DOHH2 (cell line): ENCODE measurements around the gene GFER.

Source experiments
- H3F3A ChIP-seq: fragments of 200-600 bp; sonication (generic), shearing (Covaris generic); 2 replicates; pipeline ENCODE4 v1.6.0; 2016; ENCODE audit warnings: antibody characterized with exemption, mild to moderate bottlenecking; ENCODE audit not compliant: control insufficient read depth, insufficient read depth
- H3K27ac ChIP-seq: fragments of 200-600 bp; sonication (generic); 2 replicates; pipeline ENCODE4 v1.5.1; 2014; ENCODE audit warnings: low read depth, mild to moderate bottlenecking, low read length, moderate library complexity
- H3K27me3 ChIP-seq: fragments of 200-600 bp; sonication (generic); 2 replicates; pipeline ENCODE4 v1.6.1; 2014; ENCODE audit warnings: mild to moderate bottlenecking, low read length, mixed read lengths; ENCODE audit not compliant: control insufficient read depth
- H3K36me3 ChIP-seq: fragments of 200-600 bp; sonication (generic); 2 replicates; pipeline ENCODE4 v1.6.1; 2014; ENCODE audit warnings: mild to moderate bottlenecking, low read length, moderate library complexity, mixed read lengths; ENCODE audit not compliant: control insufficient read depth
- H3K4me1 ChIP-seq: fragments of 200-600 bp; sonication (generic); 2 replicates; pipeline ENCODE4 v1.6.1; 2014; ENCODE audit warnings: mild to moderate bottlenecking, low read length, mixed read lengths; ENCODE audit not compliant: control insufficient read depth
- H3K4me2 ChIP-seq: fragments of 200-600 bp; sonication (generic); 2 replicates; pipeline ENCODE4 v1.6.0; 2014; ENCODE audit warnings: mild to moderate bottlenecking, low read length, moderate library complexity
- H3K4me3 ChIP-seq: fragments of 200-600 bp; sonication (generic); 2 replicates; pipeline ENCODE4 v1.5.1; 2014; ENCODE audit warnings: mild to moderate bottlenecking, low read length, mixed read lengths
- H3K79me2 ChIP-seq: fragments of 200-600 bp; sonication (generic); 2 replicates; pipeline ENCODE4 v1.6.1; 2014; ENCODE audit warnings: mild to moderate bottlenecking, low read length, mixed read lengths; ENCODE audit not compliant: control insufficient read depth
- H3K9me2 ChIP-seq: fragments of 200-600 bp; sonication (generic); replicated peaks from 2 replicates; pipeline ENCODE4 v1.6.1; 2014; ENCODE audit warnings: mild to moderate bottlenecking, low read length, mixed read lengths; ENCODE audit not compliant: control insufficient read depth
- H3K9me3 ChIP-seq: fragments of 200-600 bp; sonication (generic); 2 replicates; pipeline ENCODE4 v1.6.1; 2014; ENCODE audit warnings: antibody characterized with exemption, low read length, mixed read lengths; ENCODE audit not compliant: control insufficient read depth, insufficient read depth
- H4K20me1 ChIP-seq: fragments of 200-600 bp; sonication (generic); 2 replicates; pipeline ENCODE4 v1.6.0; 2014; ENCODE audit warnings: low read depth, mild to moderate bottlenecking, antibody characterized with exemption, low read length, moderate library complexity; ENCODE audit not compliant: control insufficient read depth, insufficient read depth
- CTCF ChIP-seq: fragments of 200-600 bp; sonication (generic); IDR thresholded peaks from one replicate; pipeline ENCODE4 v1.5.1; 2014; ENCODE audit warnings: antibody characterized with exemption, mild to moderate bottlenecking, low read depth, low read length; ENCODE audit not compliant: poor library complexity, severe bottlenecking
- EZH2phosphoT487 ChIP-seq: fragments of 200-600 bp; sonication (generic); IDR thresholded peaks from 2 replicates; pipeline ENCODE4 v1.6.1; 2017; ENCODE audit warnings: borderline replicate concordance, mild to moderate bottlenecking, antibody characterized with exemption, low read length, moderate library complexity, mixed read lengths

GFER gene

DNA sequence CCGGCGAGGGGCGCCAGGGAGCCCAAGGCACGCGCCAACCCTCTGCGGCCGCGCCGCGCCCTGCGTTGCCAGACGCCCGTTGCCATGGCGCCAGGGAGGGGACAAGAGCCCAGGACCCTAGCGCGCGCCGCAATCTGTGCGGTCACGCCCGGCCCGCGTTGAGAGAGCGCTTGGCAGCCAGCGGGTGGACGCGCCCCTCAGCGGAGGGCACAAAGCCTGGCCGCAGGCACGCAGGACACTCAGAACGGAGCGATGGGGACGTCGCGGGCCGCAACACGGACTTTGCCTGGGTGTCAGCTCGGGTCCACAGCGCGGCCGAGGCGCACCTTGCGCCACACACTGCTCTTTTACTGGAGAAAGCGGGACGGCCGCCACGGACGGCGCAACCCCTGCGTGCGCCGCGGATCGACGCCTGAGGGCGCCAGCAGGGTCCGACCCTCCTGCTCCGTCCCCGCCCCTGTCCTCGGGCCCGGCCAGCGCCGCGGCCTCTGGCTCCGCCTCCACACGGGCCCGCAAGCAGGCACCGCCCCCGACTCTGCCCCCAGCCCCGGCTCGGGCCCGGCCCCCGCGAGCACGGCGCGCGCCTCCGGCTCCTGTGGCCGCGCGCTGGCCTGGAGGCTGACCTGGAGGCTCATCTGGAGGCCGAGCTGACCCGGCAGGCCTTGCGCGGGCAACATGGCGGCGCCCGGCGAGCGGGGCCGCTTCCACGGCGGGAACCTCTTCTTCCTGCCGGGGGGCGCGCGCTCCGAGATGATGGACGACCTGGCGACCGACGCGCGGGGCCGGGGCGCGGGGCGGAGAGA is at the start of gene GFER:
TSS of gene GFER (plus strand) at position 650 of the 803 bp plus-strand sequence. CDS start at position 676, 26 bp downstream.
- Histone ChIP-seq H3K27ac (peak within 1 kb of the TSS; percentile 37), H3K9me2 (no peaks in the 10 kb centered on the region), H3K4me1 (peaks cover 25% of the 10 kb centered on the region), H4K20me1 (no peaks in the 10 kb centered on the region), H3K4me3 (peak within 1 kb of the TSS; percentile 98), H3F3A (peaks cover 12% of the 10 kb centered on the region), H3K4me2 (peak within 1 kb of the TSS; percentile 99), H3K36me3 (peaks cover 29% of the 10 kb centered on the region), H3K9me3 (no peaks in the 10 kb centered on the region), H3K27me3 (peaks cover 39% of the 10 kb centered on the region), H3K79me2 (peaks cover 17% of the 10 kb centered on the region)
- TF ChIP-seq EZH2phosphoT487, result peak; percentile 86; the same call in 1 of the 2 replicates
- peak; percentile 62 for TF ChIP-seq CTCF

DNA sequence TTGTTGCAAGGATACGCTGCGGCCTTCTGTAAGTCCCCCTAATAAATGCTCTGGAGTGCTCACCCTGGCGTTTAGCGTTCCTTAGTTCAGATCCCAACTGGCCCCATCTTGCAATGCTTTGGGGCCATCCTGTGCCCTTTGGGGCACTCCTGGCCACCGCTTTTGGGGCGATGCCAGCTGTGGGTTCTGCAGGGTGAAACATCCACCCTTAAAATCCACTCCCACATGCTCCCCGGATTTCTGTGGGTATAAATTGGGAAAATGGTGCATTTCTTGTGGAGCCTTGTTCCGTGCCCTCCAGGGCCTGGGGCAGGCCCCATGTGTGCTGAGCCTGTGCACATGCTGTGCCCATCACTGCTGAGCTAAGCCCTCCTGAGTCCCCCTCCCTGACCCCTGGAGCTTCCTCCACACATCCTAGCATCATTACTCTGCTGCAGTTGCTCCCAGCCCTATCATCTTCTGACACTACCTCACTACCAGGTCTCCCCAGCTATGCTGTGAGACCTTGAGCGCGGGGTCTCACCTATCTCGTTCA is 47.0 kb upstream of the GFER start:
- H3K4me1 ChIP-seq, result peaks cover 6% of the 10 kb centered on the region
- no peaks in the 10 kb centered on the region for H3K9me2 ChIP-seq
- no peak overlapping the region for H3K4me3 ChIP-seq
- H4K20me1 ChIP-seq, result no peaks in the 10 kb centered on the region
- no peak overlapping the region for H3K27ac ChIP-seq
- no peak for TF ChIP-seq CTCF
- no peak for TF ChIP-seq EZH2phosphoT487
- H3K4me2 ChIP-seq, result no peak overlapping the region
- H3F3A ChIP-seq, result no peaks in the 10 kb centered on the region
- no peaks in the 10 kb centered on the region for H3K9me3 ChIP-seq
- H3K27me3 ChIP-seq, result no peaks in the 10 kb centered on the region
- no peaks in the 10 kb centered on the region for H3K79me2 ChIP-seq
- no peaks in the 10 kb centered on the region for H3K36me3 ChIP-seq

DNA sequence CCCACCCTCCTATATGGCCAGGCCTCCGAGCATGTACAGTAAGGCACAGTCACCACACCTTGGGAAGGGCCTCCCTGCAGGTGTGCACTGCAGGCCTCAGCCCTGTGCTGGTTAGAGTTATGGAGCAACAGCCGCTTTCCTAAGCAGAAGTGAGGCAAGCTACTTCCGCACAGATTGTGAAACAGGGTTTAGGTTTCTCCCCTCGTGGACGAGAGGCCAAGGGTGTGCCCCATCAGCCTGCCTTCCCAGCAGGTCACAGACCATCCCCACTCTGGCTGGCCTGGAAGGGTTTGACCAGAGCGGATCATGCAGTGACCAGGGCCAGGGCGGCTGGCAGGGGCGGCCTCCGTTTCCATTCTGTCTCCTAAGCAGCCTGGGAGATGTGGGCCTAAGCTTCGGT is 45.7 kb upstream of the GFER start:
- H4K20me1 ChIP-seq, result no peaks in the 10 kb centered on the region
- no peaks in the 10 kb centered on the region for H3K36me3 ChIP-seq
- H3K27ac ChIP-seq, result no peak overlapping the region
- H3K4me1 ChIP-seq, result peaks cover 13% of the 10 kb centered on the region
- no peaks in the 10 kb centered on the region for H3K27me3 ChIP-seq
- no peaks in the 10 kb centered on the region for H3K9me2 ChIP-seq
- no peaks in the 10 kb centered on the region for H3F3A ChIP-seq
- no peak for TF ChIP-seq CTCF
- TF ChIP-seq EZH2phosphoT487, result no peak
- H3K79me2 ChIP-seq, result no peaks in the 10 kb centered on the region
- no peaks in the 10 kb centered on the region for H3K9me3 ChIP-seq
- no peak overlapping the region for H3K4me2 ChIP-seq
- no peak overlapping the region for H3K4me3 ChIP-seq
